Peyer's patch (tissue), 4 donors: ENCODE results near the gene VPS45. TPM values are rescaled to one million over a fixed set of nuclear protein-coding genes. Genes with fewer than 3 reads are reported as not detected.

Experiments
- DNase-seq, 3 donors: peaks; one replicate each; pipeline ENCODE4 v3.0.0-alpha.2; 2017 to 2019
- H3K27ac ChIP-seq, 4 donors: fragments of 200-600 bp; sonication (generic); one replicate each; pipeline ENCODE4 v1.5.1; 2016 to 2019
- H3K27me3 ChIP-seq, 2 donors: fragments of 200-600 bp; sonication (generic); one replicate each; pipeline ENCODE4 v1.5.1; 2019
- H3K36me3 ChIP-seq, 3 donors: fragments of 200-600 bp; sonication (generic); one replicate each; pipeline ENCODE4 v1.5.1; 2016 to 2019
- H3K4me1 ChIP-seq, 4 donors: fragments of 200-600 bp; sonication (generic); one replicate each; pipeline ENCODE4 v1.5.1; 2016 to 2019
- H3K4me3 ChIP-seq, 4 donors: fragments of 200-600 bp; sonication (generic); 1 replicate in 3 of 4; 2 replicates in 1 of 4; pipeline ENCODE4 v1.5.1; 2016 to 2019; ENCODE audit warnings: mild to moderate bottlenecking in 1 of 4
- H3K9me3 ChIP-seq, 4 donors: fragments of 200-600 bp; sonication (generic); one replicate each; pipeline ENCODE4 v1.5.1; 2016 to 2019; ENCODE audit warnings: mild to moderate bottlenecking in 1 of 4
- POLR2A ChIP-seq, 2 donors: fragments of 450-650 bp; IDR thresholded peaks; one replicate each; pipeline ENCODE4 v1.5.1; 2017; ENCODE audit warnings: antibody characterized with exemption in 2 of 2, mild to moderate bottlenecking in 2 of 2, moderate library complexity in 2 of 2
- total RNA-seq, 4 donors: library from RNA; depleted of rRNA; stranded (reverse); fragments of >200 nt; gene quantifications; one replicate each; pipeline ENCODE4 v1.1.0, GENCODE V29; 2016
- TF ChIP-seq, protein P1 (sequence below), 6 experiments: fragments of 450-650 bp in 4 of 6; fragments of 200-600 bp in 2 of 6; sonication (generic) in 1 of 6; IDR thresholded peaks; one replicate each; pipeline ENCODE4 v1.5.1; 2017 to 2019; ENCODE audit warnings: antibody characterized with exemption in 6 of 6, mild to moderate bottlenecking in 3 of 6, moderate library complexity in 1 of 6

VPS45 gene
- total RNA-seq, 4 donors from 2014 or later = 36.1 to 70.1 (median 42.0) TPM

DNA sequence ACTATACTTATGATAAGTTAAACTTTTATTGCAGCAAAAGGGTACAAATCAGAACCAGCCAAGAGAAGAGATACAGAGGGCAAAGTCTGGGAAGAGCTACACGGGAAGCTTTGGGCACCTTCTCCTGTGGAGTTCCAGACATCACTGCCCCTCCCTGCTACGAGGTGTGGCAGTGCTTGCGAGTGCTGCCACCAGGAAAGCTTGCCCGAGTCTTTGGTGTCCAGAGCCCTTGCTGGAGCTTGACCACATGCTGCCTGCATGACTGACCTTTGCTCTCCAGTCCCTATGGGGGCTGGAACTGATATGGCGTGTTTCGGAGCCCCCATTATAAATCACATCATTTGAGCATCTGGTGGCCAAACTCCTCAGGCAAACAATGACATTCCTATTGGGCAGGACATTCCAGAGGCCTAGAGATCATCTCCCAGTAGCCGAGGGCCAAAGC is 105.6 kb downstream of the VPS45 start:
- Histone ChIP-seq H3K36me3 (no peaks in the 10 kb centered on the region), H3K27ac (peak overlapping the region in 2 of 4 donors; percentile 16 to 68), H3K27me3 (no peaks in the 10 kb centered on the region), H3K9me3 (no peaks in the 10 kb centered on the region), H3K4me3 (no peak overlapping the region), H3K4me1 (peaks cover 0 to 8% (median 1%) of the 10 kb centered on the region in 4 donors)
- peak in 2 of 3 donors; percentile 70 to 76 for DNase-seq
- TF ChIP-seq, protein P1, sequence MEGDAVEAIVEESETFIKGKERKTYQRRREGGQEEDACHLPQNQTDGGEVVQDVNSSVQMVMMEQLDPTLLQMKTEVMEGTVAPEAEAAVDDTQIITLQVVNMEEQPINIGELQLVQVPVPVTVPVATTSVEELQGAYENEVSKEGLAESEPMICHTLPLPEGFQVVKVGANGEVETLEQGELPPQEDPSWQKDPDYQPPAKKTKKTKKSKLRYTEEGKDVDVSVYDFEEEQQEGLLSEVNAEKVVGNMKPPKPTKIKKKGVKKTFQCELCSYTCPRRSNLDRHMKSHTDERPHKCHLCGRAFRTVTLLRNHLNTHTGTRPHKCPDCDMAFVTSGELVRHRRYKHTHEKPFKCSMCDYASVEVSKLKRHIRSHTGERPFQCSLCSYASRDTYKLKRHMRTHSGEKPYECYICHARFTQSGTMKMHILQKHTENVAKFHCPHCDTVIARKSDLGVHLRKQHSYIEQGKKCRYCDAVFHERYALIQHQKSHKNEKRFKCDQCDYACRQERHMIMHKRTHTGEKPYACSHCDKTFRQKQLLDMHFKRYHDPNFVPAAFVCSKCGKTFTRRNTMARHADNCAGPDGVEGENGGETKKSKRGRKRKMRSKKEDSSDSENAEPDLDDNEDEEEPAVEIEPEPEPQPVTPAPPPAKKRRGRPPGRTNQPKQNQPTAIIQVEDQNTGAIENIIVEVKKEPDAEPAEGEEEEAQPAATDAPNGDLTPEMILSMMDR (IDR thresholded peaks at IDR 0.05) = peak in 2 of 6 experiments; percentile 7 to 11
- no peak for TF ChIP-seq POLR2A (IDR thresholded peaks at IDR 0.05)

DNA sequence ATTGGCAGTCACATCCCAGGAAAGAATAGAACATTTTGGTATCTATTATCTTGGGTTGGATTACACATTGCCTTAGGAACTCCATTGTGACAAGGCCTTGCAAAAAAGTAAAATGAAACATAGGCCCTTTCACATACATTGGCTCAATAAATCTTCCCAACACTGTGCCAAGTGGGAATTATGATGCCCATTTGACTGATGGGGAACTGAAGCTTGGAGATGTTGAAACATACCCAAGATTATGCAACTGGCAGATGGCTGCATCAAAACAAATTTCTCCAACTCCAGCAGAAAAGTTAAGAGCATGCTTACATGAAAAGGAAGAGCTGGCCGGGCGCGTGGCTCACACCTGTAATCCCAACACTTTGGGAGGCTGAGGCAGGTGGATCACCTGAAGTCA is 109.0 kb downstream of the VPS45 start:
- Histone ChIP-seq H3K36me3 (no peaks in the 10 kb centered on the region), H3K27ac (no peak overlapping the region), H3K27me3 (no peaks in the 10 kb centered on the region), H3K9me3 (no peaks in the 10 kb centered on the region), H3K4me1 (peaks cover 0 to 20% (median 0%) of the 10 kb centered on the region in 4 donors), H3K4me3 (no peak overlapping the region)
- no peak for TF ChIP-seq POLR2A (IDR thresholded peaks at IDR 0.05)
- TF ChIP-seq, protein P1 (IDR thresholded peaks at IDR 0.05) = no peak
- no peak for DNase-seq

DNA sequence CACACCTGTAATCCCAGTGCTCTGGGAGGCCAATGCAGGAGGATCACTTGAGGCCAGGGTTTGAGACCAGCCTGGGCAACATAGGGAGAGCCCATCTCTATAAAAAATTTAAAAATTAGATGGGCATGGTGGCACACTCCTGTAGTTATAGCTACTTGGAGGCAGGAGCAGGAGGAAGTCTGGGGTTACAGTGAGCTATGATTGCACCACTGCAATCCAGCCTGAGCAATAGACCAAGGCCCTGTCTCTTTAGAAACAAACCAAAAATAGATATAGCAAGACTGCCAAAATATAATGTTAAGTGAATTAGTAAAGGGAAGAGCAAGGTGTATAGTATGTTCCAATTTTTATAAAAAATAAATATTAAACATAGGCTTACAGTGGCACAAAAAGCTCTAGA is 111.0 kb downstream of the VPS45 start:
- no peak for DNase-seq
- peaks cover 0 to 20% (median 0%) of the 10 kb centered on the region in 4 donors for H3K4me1 ChIP-seq
- no peaks in the 10 kb centered on the region for H3K9me3 ChIP-seq
- no peaks in the 10 kb centered on the region for H3K27me3 ChIP-seq
- H3K27ac ChIP-seq = peak overlapping the region in 2 of 4 donors; percentile 48 to 56
- no peaks in the 10 kb centered on the region for H3K36me3 ChIP-seq
- H3K4me3 ChIP-seq = no peak overlapping the region
- TF ChIP-seq POLR2A (IDR thresholded peaks at IDR 0.05) = no peak
- TF ChIP-seq, protein P1 (IDR thresholded peaks at IDR 0.05) = no peak

DNA sequence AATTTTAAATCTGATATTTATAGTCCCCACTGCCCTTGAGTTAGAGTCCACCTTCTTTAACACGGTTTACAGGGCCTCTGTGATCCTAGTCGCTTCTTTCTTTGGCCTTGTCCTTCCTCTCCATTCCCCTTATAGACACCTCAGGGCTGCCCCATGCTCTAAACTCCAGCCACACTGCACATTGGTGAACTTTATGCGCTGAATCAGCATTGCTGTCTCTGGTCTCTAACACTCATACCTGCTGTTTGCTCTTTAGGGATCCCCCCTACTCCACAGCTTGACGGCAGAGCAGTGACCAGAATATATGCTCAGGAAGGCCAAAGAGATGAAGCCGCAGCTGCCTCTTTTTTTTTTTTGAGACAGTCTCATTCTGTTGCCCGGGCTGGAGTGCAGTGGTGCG is 112.3 kb downstream of the VPS45 start:
- H3K9me3 ChIP-seq = no peaks in the 10 kb centered on the region
- DNase-seq = no peak
- no peaks in the 10 kb centered on the region for H3K36me3 ChIP-seq
- H3K4me3 ChIP-seq = no peak overlapping the region
- TF ChIP-seq POLR2A (IDR thresholded peaks at IDR 0.05) = no peak
- TF ChIP-seq, protein P1 (IDR thresholded peaks at IDR 0.05) = no peak
- H3K4me1 ChIP-seq = peaks cover 0 to 20% (median 0%) of the 10 kb centered on the region in 4 donors
- H3K27me3 ChIP-seq = no peaks in the 10 kb centered on the region
- no peak overlapping the region for H3K27ac ChIP-seq

DNA sequence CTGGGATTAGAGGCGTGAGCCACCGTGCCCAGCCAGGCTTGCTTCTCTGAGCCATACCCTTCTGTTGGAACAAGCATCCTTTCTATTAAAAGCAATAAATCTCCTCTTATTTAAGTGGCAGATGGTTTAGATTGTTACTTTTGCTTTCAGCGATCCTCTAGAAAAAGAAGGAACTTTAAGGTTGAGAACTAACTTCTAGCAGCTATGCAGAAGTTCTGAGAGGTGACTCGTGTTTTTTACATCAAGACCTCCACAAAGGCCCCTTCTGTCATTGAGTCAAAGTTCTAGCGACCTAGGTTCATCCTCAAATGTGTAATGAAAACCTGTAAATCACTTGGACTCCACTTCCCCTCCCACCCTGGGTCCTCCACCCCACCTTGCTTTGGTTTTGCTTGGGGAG is 112.9 kb downstream of the VPS45 start:
- H3K27me3 ChIP-seq = no peaks in the 10 kb centered on the region
- no peak for TF ChIP-seq POLR2A (IDR thresholded peaks at IDR 0.05)
- TF ChIP-seq, protein P1 (IDR thresholded peaks at IDR 0.05) = no peak
- H3K27ac ChIP-seq = no peak overlapping the region
- H3K36me3 ChIP-seq = no peaks in the 10 kb centered on the region
- H3K9me3 ChIP-seq = no peaks in the 10 kb centered on the region
- H3K4me1 ChIP-seq = peaks cover 0 to 20% (median 0%) of the 10 kb centered on the region in 4 donors
- DNase-seq = no peak
- no peak overlapping the region for H3K4me3 ChIP-seq

DNA sequence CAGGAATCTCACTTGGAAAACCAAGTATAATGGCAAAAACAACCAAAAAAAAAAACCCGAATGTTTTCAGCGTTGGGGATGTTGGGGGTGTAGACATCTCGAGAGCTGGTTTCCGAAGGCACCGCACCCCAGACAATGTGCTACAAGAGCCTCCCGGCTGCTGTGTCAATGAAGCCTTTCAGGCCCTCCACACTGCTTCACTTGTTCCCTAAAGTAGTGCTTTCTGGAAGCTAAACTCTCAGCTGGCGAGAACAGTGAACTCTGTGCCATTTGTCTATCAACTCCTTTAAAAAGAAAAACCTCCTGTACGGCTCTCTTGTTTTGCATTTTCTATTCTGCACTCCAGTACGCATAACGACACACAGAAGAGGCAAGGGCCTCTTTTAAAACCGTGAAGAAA is 114.7 kb downstream of the VPS45 start:
- H3K4me1 ChIP-seq = peaks cover 0 to 25% (median 0%) of the 10 kb centered on the region in 4 donors

More for the DNA sequence above, 114.7 kb downstream of the VPS45 start:
- no peak for TF ChIP-seq POLR2A (IDR thresholded peaks at IDR 0.05)
- TF ChIP-seq, protein P1 (IDR thresholded peaks at IDR 0.05) = no peak
- Histone ChIP-seq H3K27ac (no peak overlapping the region), H3K4me3 (no peak overlapping the region), H3K27me3 (no peaks in the 10 kb centered on the region), H3K9me3 (no peaks in the 10 kb centered on the region), H3K36me3 (no peaks in the 10 kb centered on the region)
- DNase-seq = no peak
